Fibroblast of gingiva (primary cell): ENCODE results near the gene ALDH6A1.

ENCODE experiments used
- DNase-seq: peaks from one replicate; pipeline ENCODE4 v3.0.0-alpha.2; 2011; ENCODE audit warnings: low read depth

ALDH6A1 gene

DNA sequence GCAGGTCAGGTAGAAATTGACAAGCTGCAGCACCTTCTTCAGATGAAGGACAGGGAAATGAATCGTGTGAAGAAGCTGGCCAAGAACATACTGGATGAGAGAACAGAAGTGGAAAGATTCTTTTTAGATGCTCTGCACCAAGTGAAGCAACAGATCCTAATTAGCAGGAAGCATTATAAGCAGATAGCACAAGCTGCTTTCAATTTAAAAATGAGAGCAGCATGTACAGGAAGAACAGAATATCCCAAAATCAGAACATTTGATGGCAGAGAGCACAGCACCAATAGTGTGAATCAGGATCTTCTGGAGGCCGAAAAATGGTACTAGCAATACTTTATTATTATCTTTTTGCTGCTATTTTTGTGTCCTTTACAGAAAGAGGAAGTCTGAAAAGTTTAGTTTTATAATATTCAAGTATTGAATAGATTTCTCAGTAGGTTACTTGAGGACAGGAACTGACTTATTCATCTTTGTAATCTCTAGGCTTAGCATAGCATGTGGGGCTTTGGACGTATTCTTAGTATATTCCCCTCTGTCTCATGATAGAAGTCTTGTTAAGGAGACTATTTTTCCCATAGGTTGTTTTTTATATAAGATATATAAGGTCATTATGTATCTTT is 34.3 kb downstream of the ALDH6A1 start:
- peak; percentile 35 for DNase-seq

GRCh38 chr14:74048281-74048680 is 36.0 kb downstream of the ALDH6A1 start:
- no peak for DNase-seq

DNA sequence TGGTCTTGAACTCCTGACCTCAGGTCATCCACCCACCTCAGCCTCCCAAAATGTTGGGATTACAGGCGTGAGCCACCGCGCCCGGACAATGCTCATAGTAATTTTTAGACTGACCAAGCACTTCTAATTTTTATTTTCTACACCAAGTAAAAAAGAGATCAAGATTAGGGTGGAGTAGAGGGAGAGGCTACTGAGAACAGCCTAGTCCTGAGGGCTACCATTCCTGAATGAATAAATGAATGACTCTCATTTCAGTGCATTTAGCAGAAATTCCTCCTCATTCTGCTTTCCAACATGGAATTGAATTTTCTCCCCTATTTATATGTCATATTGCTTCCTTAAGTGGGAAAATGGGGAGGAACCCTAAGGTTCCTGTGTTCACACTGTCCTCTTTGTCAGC is 38.7 kb downstream of the ALDH6A1 start:
- DNase-seq, result no peak

- no peak for DNase-seq
Observed at GRCh38 chr14:74042296-74042695, 42.0 kb downstream of the ALDH6A1 start.

GRCh38 chr14:74038020-74038859 is 46.0 kb downstream of the ALDH6A1 start:
- DNase-seq, result peak; percentile 36

- DNase-seq, result no peak
Observed at GRCh38 chr14:74035556-74035955, 48.7 kb downstream of the ALDH6A1 start.

GRCh38 chr14:74034572-74034971 is 49.7 kb downstream of the ALDH6A1 start:
- DNase-seq, result no peak

DNA sequence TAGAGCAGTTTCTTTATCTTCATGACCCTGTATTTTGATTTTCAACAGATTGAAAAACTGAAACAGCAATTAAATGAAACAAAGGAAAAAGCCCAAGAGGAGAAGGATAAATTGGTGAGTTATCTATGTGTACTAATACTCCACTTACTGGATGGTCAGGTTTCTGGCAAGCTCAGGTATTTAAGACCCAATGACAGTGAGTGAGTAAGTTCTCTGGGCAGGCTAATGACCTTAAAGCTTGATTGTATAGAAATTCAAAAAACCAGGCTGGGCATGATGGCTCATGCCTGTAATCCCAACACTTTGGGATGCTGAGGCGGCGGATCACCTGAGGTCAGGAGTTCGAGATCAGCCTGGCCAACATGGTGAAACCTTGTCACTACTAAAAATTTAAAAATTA is 55.1 kb downstream of the ALDH6A1 start:
- DNase-seq, result no peak

GRCh38 chr14:74022346-74022745 is 61.9 kb downstream of the ALDH6A1 start:
- no peak for DNase-seq

DNA sequence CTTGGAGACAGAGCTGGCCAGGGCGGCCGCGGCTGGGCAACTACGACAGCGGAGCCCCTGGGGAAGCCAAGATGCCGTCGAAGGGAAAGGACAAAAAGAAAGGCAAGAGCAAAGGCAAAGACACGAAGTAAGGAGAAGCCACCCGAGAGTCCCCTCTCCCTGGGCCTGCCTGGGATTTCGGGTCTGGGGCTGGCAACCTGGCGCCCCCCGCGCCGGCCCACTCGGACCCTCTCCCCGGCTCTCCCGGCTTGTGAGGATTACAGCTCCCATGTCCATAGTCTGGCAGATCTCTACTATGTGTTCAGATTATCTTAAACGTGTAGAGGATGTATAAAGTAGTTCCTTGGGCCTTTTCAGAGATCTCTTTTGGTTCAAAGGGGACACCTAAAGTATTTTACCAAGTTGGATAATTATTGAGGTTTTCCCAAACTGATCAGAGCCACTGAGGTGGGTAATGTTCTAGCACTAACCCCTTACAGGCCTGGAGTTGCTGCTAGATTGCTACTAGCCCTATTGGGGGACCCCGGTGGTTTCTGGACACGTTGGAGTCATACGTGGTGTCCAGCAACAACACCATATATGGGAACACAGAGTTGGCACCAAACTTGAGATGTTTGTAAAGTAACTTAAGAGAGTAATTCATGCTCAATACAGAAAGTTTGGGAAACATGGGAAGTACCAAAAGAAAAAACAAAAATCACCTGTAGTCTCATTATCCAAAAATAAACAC is 64.7 kb downstream of the ALDH6A1 start:
- peak; percentile 42 for DNase-seq

- DNase-seq, result peak; percentile 92
Observed at GRCh38 chr14:74018586-74019407, 65.5 kb downstream of the ALDH6A1 start, which contains the start of the genes BBOF1 and ENTPD5. Gene BBOF1, plus strand, starts transcription at chr14:74019349. Its CDS starts 130 bp downstream, at chr14:74019479. Gene ENTPD5, minus strand, starts transcription at chr14:74019288. Its CDS starts 31,186 bp downstream, at chr14:73988102.

DNA sequence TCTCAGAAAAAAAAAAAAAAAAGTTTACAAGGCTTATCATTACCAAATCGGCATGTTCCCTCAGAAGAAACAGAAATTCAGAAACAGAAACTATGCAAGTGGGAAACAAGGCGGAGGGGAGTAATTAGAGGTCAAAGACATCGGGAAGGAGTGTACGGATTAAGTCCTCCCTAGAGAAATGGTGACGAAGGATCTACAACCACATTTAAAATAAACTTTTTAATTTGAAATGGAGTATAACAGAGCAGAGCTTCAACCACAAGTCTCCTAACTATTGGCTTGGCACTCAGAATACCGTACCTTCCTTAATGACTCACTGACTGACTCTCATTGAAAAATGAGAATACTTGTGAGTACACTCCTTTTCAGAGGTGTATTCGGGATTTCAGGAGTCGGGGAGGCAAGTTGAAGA is 66.1 kb downstream of the ALDH6A1 start:
- DNase-seq, result peak; percentile 72

GRCh38 chr14:74015963-74016362 is 68.3 kb downstream of the ALDH6A1 start:
- DNase-seq, result no peak

DNA sequence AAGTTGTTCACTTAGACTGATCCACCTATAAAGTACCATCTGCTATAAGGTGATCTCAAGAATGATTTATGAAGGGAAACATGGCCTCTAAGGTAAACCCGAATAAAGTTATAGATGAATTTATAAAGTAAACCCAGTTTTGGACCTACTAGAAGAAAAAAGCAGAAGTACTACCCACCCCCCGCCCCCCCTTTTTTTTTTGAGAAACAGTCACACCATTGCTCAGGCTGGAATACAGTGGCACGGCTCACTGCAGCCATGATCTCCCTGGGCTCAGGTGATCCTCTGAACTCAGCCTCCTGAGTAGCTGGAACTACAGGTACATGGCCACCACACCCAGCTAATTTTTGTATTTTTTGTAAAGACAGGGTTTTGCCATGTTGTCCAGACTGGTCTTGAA is 69.1 kb downstream of the ALDH6A1 start:
- no peak for DNase-seq

DNA sequence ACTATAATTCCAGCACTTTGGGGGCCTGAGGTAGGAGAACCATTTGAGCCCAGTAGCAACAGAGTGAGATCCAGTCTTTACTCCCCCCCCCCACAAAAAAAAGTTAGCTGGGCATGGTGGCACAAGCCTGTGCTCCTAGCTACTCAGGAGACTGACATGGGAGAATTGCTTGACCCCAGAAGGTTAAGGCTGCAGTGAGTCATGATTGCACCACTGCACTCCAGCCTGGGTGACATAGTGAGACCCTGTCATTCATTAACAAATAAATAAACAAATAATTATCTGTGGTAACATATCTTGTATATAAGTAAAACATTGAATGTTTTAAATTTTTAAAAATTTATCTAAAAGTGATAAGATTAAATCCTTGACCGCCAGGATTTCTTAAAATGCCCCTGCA is 70.0 kb downstream of the ALDH6A1 start:
- DNase-seq, result peak; percentile 4

DNA sequence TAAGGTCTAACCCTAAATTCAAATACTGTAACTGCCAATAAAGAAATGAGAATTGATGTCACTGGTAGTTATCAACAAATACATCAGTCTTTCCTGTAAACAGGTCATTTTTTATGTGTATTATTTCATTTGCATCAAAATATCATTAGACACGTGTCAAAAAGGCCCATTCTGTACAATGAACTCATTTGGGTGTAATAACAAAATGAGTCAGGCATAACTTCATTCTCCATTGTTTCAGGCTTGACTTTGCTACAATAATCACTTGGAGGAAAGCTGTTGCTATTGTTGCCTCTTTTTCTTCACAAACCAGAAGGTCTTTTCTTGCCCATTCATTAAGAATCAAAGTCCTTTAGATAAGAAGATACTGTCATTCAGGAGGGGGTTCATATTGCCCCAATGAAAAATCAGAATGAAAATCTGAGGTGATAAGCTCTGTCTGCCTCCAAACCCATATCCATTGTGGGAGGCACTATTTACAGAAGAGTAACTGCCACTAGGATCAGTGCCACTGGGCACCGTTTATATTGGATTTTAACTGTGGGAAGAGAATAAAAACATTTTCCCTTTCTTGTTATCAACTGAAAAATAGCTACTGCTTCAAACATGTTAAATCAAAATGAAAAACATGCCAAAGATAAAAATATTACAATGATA is 75.3 kb downstream of the ALDH6A1 start:
- DNase-seq, result no peak
